Left ventricle myocardium inferior (tissue), 1 donor: ENCODE data around the gene CAP2. TPM values are rescaled to one million over a fixed set of nuclear protein-coding genes. Genes with fewer than 3 reads are reported as not detected.

Source experiments
- DNase-seq: peaks from one replicate; pipeline ENCODE4 v3.0.0-alpha.2; 2020
- H3K27ac ChIP-seq: fragments of 200-600 bp; replicated peaks from 2 replicates; pipeline ENCODE4 v1.8.0; 2021
- H3K27me3 ChIP-seq: fragments of 200-600 bp; 2 replicates; pipeline ENCODE4 v1.8.0; 2021; ENCODE audit warnings: low read depth
- H3K36me3 ChIP-seq: fragments of 200-600 bp; 2 replicates; pipeline ENCODE4 v1.8.0; 2021
- H3K4me1 ChIP-seq: fragments of 200-600 bp; 2 replicates; pipeline ENCODE4 v1.8.0; 2021
- H3K4me3 ChIP-seq: fragments of 200-600 bp; 2 replicates; pipeline ENCODE4 v1.8.0; 2021; ENCODE audit warnings: mild to moderate bottlenecking, moderate library complexity
- H3K9me3 ChIP-seq: fragments of 200-600 bp; replicated peaks from 2 replicates; pipeline ENCODE4 v1.8.0; 2021
- CTCF ChIP-seq: fragments of 200-600 bp; IDR thresholded peaks from 2 replicates; pipeline ENCODE4 v1.8.0; 2021; ENCODE audit warnings: antibody characterized with exemption, mild to moderate bottlenecking, borderline replicate concordance
- intact Hi-C: fragments of 100-400 bp; cut with micrococcal nuclease; formaldehyde crosslinking; loops from one replicate; pipeline ENCODE4 v1.11.0; 2022
- total RNA-seq: library from RNA; stranded (reverse); fragmentation: NEBNext Ultra II Directional; extraction: Animal tissue kit (Norgen Biotek cat#: 25700); gene quantifications from one replicate; pipeline ENCODE4 v1.2.1, GENCODE V29; 2021
- donor health status: DM: no; HTN: yes; CAD: no; lungs with severe emphysema.

Gene CAP2
- total RNA-seq, 1 donor from 2014 or later: 149 TPM

- H3K27ac ChIP-seq: no peak overlapping the region
- H3K4me3 ChIP-seq: no peak overlapping the region
- H3K36me3 ChIP-seq: no peaks in the 10 kb centered on the region
- no peaks in the 10 kb centered on the region for H3K27me3 ChIP-seq
- intact Hi-C loops: loop anchor here (10.0 kb wide), 1 partner anchor 304 kb away; no protein-coding TSS in a partner anchor
- H3K4me1 ChIP-seq: peaks cover 16% of the 10 kb centered on the region
- TF ChIP-seq CTCF: no peak
- DNase-seq: no peak
- no peaks in the 10 kb centered on the region for H3K9me3 ChIP-seq
These were observed 65.6 kb downstream of the CAP2 start for GRCh38 chr6:17458966-17459365.

GRCh38 chr6:17460862-17461261, 67.5 kb downstream of the CAP2 start:
- no peak overlapping the region for H3K27ac ChIP-seq
- H3K36me3 ChIP-seq: no peaks in the 10 kb centered on the region
- H3K4me3 ChIP-seq: no peak overlapping the region
- H3K4me1 ChIP-seq: peaks cover 6% of the 10 kb centered on the region
- no peaks in the 10 kb centered on the region for H3K27me3 ChIP-seq
- no peak for DNase-seq
- H3K9me3 ChIP-seq: no peaks in the 10 kb centered on the region
- no peak for TF ChIP-seq CTCF
- intact Hi-C loops: no loop called here

- no peak overlapping the region for H3K27ac ChIP-seq
- no peaks in the 10 kb centered on the region for H3K9me3 ChIP-seq
- no peak overlapping the region for H3K4me3 ChIP-seq
- intact Hi-C loops: no loop called here
- TF ChIP-seq CTCF: no peak
- H3K27me3 ChIP-seq: no peaks in the 10 kb centered on the region
- no peaks in the 10 kb centered on the region for H3K36me3 ChIP-seq
- peaks cover 16% of the 10 kb centered on the region for H3K4me1 ChIP-seq
- DNase-seq: no peak
These were observed 72.8 kb downstream of the CAP2 start for GRCh38 chr6:17466147-17466546.

GRCh38 chr6:17466707-17467106, 73.3 kb downstream of the CAP2 start:
- H3K27ac ChIP-seq: no peak overlapping the region
- H3K9me3 ChIP-seq: no peaks in the 10 kb centered on the region
- H3K27me3 ChIP-seq: no peaks in the 10 kb centered on the region
- H3K4me3 ChIP-seq: no peak overlapping the region
- DNase-seq: no peak
- TF ChIP-seq CTCF: no peak
- peaks cover 20% of the 10 kb centered on the region for H3K4me1 ChIP-seq
- no peaks in the 10 kb centered on the region for H3K36me3 ChIP-seq
- intact Hi-C loops: no loop called here

- H3K27ac ChIP-seq: no peak overlapping the region
- H3K9me3 ChIP-seq: no peaks in the 10 kb centered on the region
- peaks cover 33% of the 10 kb centered on the region for H3K4me1 ChIP-seq
- DNase-seq: no peak
- no peaks in the 10 kb centered on the region for H3K36me3 ChIP-seq
- no peak overlapping the region for H3K4me3 ChIP-seq
- intact Hi-C loops: no loop called here
- no peaks in the 10 kb centered on the region for H3K27me3 ChIP-seq
- peak; percentile 53 for TF ChIP-seq CTCF
These were observed 75.8 kb downstream of the CAP2 start for GRCh38 chr6:17469006-17469832.
